K562 (cell line): ENCODE measurements around the gene MYO1D. TPM values are rescaled to one million over a fixed set of nuclear protein-coding genes. Genes with fewer than 3 reads are reported as not detected.

ENCODE experiments used
- CC2D1A ChIP-seq: fragments of 450-650 bp; IDR thresholded peaks from 2 replicates; pipeline ENCODE4 v1.6.1; 2017; ENCODE audit warnings: mild to moderate bottlenecking
- E4F1 ChIP-seq: fragments of 250-450 bp; sonication (Bioruptor Pico); IDR thresholded peaks from 2 replicates; pipeline ENCODE4 v1.5.0; 2021; ENCODE audit warnings: mild to moderate bottlenecking, borderline replicate concordance
- FOXP1 ChIP-seq: sonication (generic); formaldehyde crosslinking; IDR thresholded peaks from 2 replicates; pipeline ENCODE4 v1.8.0; 2022; ENCODE audit warnings: mild to moderate bottlenecking, missing genetic modification reagents
- GTF2E2 ChIP-seq: fragments of 200-800 bp; sonication (Bioruptor generic); IDR thresholded peaks from 2 replicates; pipeline ENCODE4 v1.6.1; 2016; ENCODE audit warnings: missing genetic modification characterization, missing compliant biosample characterization
- MTA3 ChIP-seq: fragments of 450-650 bp; formaldehyde crosslinking; IDR thresholded peaks from 2 replicates; pipeline ENCODE4 v1.6.1; 2017; ENCODE audit warnings: mild to moderate bottlenecking, borderline replicate concordance
- PCBP2 ChIP-seq: fragments of 200-400 bp; formaldehyde crosslinking; IDR thresholded peaks from 2 replicates; pipeline ENCODE4 v1.6.1; 2018; ENCODE audit warnings: low read length, low read depth, mild to moderate bottlenecking, moderate library complexity; ENCODE audit not compliant: poor library complexity, severe bottlenecking
- POLR3A ChIP-seq: IDR thresholded peaks from 2 replicates; pipeline ENCODE4 v1.6.1; 2011; ENCODE audit warnings: borderline replicate concordance, mild to moderate bottlenecking, moderate library complexity; ENCODE audit not compliant: insufficient read length, insufficient read depth; ENCODE audit errors: extremely low read depth
- STAT6 ChIP-seq: sonication (generic); formaldehyde crosslinking; IDR thresholded peaks from 2 replicates; pipeline ENCODE4 v1.8.1; 2023; ENCODE audit warnings: mild to moderate bottlenecking, missing genetic modification reagents
- THRAP3 ChIP-seq: fragments of 450-650 bp; IDR thresholded peaks from 2 replicates; pipeline ENCODE4 v1.6.1; 2016; ENCODE audit warnings: mild to moderate bottlenecking, inconsistent platforms, borderline replicate concordance
- TOE1 ChIP-seq, 2 experiments: fragments of 450-650 bp in 1 of 2; sonication (generic) in 1 of 2; formaldehyde crosslinking in 1 of 2; IDR thresholded peaks; 2 replicates each; pipeline versions ENCODE4 v1.7.1 to v1.8.0; 2016 to 2022; ENCODE audit warnings: borderline replicate concordance in 2 of 2, mild to moderate bottlenecking in 2 of 2, antibody characterized with exemption in 1 of 2, inconsistent platforms in 1 of 2, low read depth in 1 of 2, missing genetic modification reagents in 1 of 2, moderate library complexity in 1 of 2
- ZBTB7A ChIP-seq: IDR thresholded peaks from 2 replicates; pipeline ENCODE4 v1.6.1; 2011; ENCODE audit warnings: low read depth, mild to moderate bottlenecking, low read length, moderate library complexity, borderline replicate concordance; ENCODE audit not compliant: control insufficient read depth
- ZNF583 ChIP-seq: fragments of 250-450 bp; sonication (Bioruptor Pico); IDR thresholded peaks from 2 replicates; pipeline ENCODE4 v1.4.0; 2020
- ZNF830 ChIP-seq: fragments of 250-450 bp; sonication (Bioruptor Pico); IDR thresholded peaks from 2 replicates; pipeline ENCODE4 v1.5.0; 2021; ENCODE audit warnings: mild to moderate bottlenecking
- polyA plus RNA-seq, 8 experiments: library from polyadenylated mRNA; depleted of rRNA in 4 of 8; stranded (reverse) in 5 of 8; unstranded in 3 of 8; fragments of >200 nt; fragmentation: Nextera tagmentation in 2 of 8; fragmentation: Illumina TruSeq in 1 of 8; extraction: Ambion mirVana in 2 of 8; extraction: Trizol in 1 of 8; gene quantifications; 2 replicates each; pipeline versions ENCODE4 v1.2.1 to v1.2.3, GENCODE V29; 2011 to 2014; ENCODE audit warnings: inconsistent platforms in 1 of 8, missing spikeins in 1 of 8
- total RNA-seq, 7 experiments: library from RNA; depleted of rRNA in 6 of 7; stranded (reverse); fragments of >200 nt in 6 of 7; fragmentation: Illumina TruSeq in 2 of 7; extraction: Trizol in 2 of 7; gene quantifications; 2 replicates each; pipeline versions ENCODE4 v1.2.1 to v1.2.3, GENCODE V29; 2011 to 2021; ENCODE audit warnings: low replicate concordance in 1 of 7
- TF ChIP-seq, protein P1 (sequence below): fragments of 450-650 bp; formaldehyde crosslinking; IDR thresholded peaks from 2 replicates; pipeline ENCODE4 v1.4.0; 2022; ENCODE audit warnings: missing genetic modification characterization
- TF ChIP-seq, protein P2 (sequence below): IDR thresholded peaks from 2 replicates; pipeline ENCODE4 v1.6.1; 2014; ENCODE audit warnings: antibody characterized with exemption
- TF ChIP-seq, protein P3 (sequence below): fragments of 450-650 bp; IDR thresholded peaks from 2 replicates; pipeline ENCODE4 v1.6.1; 2014; ENCODE audit warnings: low read depth, mild to moderate bottlenecking, moderate library complexity, borderline replicate concordance

MYO1D gene
- total and polyA plus RNA-seq, 9 of the 15 experiments (the other 6 are each of a cell fraction or from before 2014, with no cell fraction given) = 2.1 to 71.2 (median 45.4) TPM

GRCh38 chr17:32912218-32912897 is 35.4 kb upstream of the MYO1D start (continued):
- TF ChIP-seq E4F1 (CRISPR knock-in tag) (no peak), STAT6 (no peak), ZNF830 (CRISPR knock-in tag) (no peak), THRAP3 (no peak), TOE1 (IDR thresholded peaks at IDR 0.05; ENCODE audit: borderline replicate concordance) (peak; percentile 66; the same call in 1 of the 2 replicates), TOE1 (CRISPR knock-in tag; IDR thresholded peaks at IDR 0.05; ENCODE audit: borderline replicate concordance, low read depth) (no peak), GTF2E2 (tag) (0 out of 2 replicates have a peak, but pooled peaks have one; percentile 56), POLR3A (no peak), FOXP1 (CRISPR knock-in tag) (no peak), ZNF583 (CRISPR knock-in tag) (no peak; the same call in 1 of the 2 replicates), MTA3 (peak; percentile 68; the same call in 1 of the 2 replicates), CC2D1A (no peak), PCBP2 (no peak), ZBTB7A (peak; percentile 52; the same call in 1 of the 2 replicates)
- TF ChIP-seq, protein P1, sequence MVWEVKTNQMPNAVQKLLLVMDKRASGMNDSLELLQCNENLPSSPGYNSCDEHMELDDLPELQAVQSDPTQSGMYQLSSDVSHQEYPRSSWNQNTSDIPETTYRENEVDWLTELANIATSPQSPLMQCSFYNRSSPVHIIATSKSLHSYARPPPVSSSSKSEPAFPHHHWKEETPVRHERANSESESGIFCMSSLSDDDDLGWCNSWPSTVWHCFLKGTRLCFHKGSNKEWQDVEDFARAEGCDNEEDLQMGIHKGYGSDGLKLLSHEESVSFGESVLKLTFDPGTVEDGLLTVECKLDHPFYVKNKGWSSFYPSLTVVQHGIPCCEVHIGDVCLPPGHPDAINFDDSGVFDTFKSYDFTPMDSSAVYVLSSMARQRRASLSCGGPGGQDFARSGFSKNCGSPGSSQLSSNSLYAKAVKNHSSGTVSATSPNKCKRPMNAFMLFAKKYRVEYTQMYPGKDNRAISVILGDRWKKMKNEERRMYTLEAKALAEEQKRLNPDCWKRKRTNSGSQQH (CRISPR knock-in tag) = no peak; the same call in 1 of the 2 replicates
- TF ChIP-seq, protein P2, sequence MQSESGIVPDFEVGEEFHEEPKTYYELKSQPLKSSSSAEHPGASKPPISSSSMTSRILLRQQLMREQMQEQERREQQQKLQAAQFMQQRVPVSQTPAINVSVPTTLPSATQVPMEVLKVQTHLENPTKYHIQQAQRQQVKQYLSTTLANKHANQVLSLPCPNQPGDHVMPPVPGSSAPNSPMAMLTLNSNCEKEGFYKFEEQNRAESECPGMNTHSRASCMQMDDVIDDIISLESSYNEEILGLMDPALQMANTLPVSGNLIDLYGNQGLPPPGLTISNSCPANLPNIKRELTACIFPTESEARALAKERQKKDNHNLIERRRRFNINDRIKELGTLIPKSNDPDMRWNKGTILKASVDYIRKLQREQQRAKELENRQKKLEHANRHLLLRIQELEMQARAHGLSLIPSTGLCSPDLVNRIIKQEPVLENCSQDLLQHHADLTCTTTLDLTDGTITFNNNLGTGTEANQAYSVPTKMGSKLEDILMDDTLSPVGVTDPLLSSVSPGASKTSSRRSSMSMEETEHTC = no peak
- TF ChIP-seq, protein P3, sequence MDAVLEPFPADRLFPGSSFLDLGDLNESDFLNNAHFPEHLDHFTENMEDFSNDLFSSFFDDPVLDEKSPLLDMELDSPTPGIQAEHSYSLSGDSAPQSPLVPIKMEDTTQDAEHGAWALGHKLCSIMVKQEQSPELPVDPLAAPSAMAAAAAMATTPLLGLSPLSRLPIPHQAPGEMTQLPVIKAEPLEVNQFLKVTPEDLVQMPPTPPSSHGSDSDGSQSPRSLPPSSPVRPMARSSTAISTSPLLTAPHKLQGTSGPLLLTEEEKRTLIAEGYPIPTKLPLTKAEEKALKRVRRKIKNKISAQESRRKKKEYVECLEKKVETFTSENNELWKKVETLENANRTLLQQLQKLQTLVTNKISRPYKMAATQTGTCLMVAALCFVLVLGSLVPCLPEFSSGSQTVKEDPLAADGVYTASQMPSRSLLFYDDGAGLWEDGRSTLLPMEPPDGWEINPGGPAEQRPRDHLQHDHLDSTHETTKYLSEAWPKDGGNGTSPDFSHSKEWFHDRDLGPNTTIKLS = 0 out of 2 replicates have a peak, but pooled peaks have one; percentile 4
